Endodermal cell (in vitro differentiated cells): ENCODE results near the gene CLSTN2. TPM values are rescaled to one million over a fixed set of nuclear protein-coding genes. Genes with fewer than 3 reads are reported as not detected.
A peak's percentile ranks its signal among the peaks of the same experiment; 100 is the strongest.

Experiments used
- DNase-seq: peaks from one replicate; pipeline ENCODE4 v3.0.0-alpha.2; 2017
- H3K27ac ChIP-seq: 2 replicates; pipeline ENCODE4 v1.5.1; 2013; ENCODE audit warnings: mild to moderate bottlenecking, low read depth, low read length, moderate library complexity
- H3K27me3 ChIP-seq: 2 replicates; pipeline ENCODE4 v1.6.1; 2013; ENCODE audit warnings: mild to moderate bottlenecking, low read length, moderate library complexity; ENCODE audit not compliant: insufficient read depth, control insufficient read depth, poor library complexity, severe bottlenecking
- H3K36me3 ChIP-seq: 2 replicates; pipeline ENCODE4 v1.7.0; 2013; ENCODE audit warnings: mild to moderate bottlenecking, low read length, moderate library complexity; ENCODE audit not compliant: control insufficient read depth, insufficient read depth
- H3K4me1 ChIP-seq: one replicate; pipeline ENCODE4 v1.7.0; 2013; ENCODE audit warnings: low read length; ENCODE audit not compliant: control insufficient read depth, insufficient read depth
- H3K4me3 ChIP-seq: 2 replicates; pipeline ENCODE4 v1.5.1; 2013; ENCODE audit warnings: mild to moderate bottlenecking, low read length, moderate library complexity
- H3K9ac ChIP-seq: 2 replicates; pipeline ENCODE4 v1.6.1; 2013; ENCODE audit warnings: mild to moderate bottlenecking, low read length, moderate library complexity; ENCODE audit not compliant: poor library complexity, severe bottlenecking; ENCODE audit errors: extremely low read depth
- H3K9me3 ChIP-seq: 2 replicates; pipeline ENCODE4 v1.6.1; 2013; ENCODE audit warnings: mild to moderate bottlenecking, low read length, moderate library complexity; ENCODE audit not compliant: control insufficient read depth
- H3K27ac Mint-ChIP-seq: 2 replicates; pipeline ENCODE4 v1.8.0; 2020; ENCODE audit warnings: mixed read lengths
- H3K27me3 Mint-ChIP-seq: 2 replicates; pipeline ENCODE4 v1.8.0; 2021; ENCODE audit warnings: mild to moderate bottlenecking, mixed read lengths; ENCODE audit not compliant: insufficient read depth
- H3K36me3 Mint-ChIP-seq: 2 replicates; pipeline ENCODE4 v1.8.0; 2020; ENCODE audit warnings: low read depth, mixed read lengths
- H3K4me1 Mint-ChIP-seq: 2 replicates; pipeline ENCODE4 v1.8.0; 2020; ENCODE audit warnings: mixed read lengths
- H3K4me3 Mint-ChIP-seq: 2 replicates; pipeline ENCODE4 v1.8.0; 2020; ENCODE audit warnings: mild to moderate bottlenecking, moderate library complexity, mixed read lengths
- H3K9me3 Mint-ChIP-seq: 2 replicates; pipeline ENCODE4 v1.8.0; 2020; ENCODE audit warnings: mild to moderate bottlenecking, mixed read lengths
- WGBS, 2 experiments: methylation state at CpG; one replicate each; pipeline versions ENCODE4 v1.1.5 to v1.1.7; 2013; ENCODE audit warnings: missing lambda C conversion rate in 2 of 2, mixed read lengths in 1 of 2; ENCODE audit not compliant: insufficient coverage in 1 of 2, insufficient read length in 1 of 2; 5-methylcytosine and 5-hydroxymethylcytosine counted together
- total RNA-seq, 2 donors: library from RNA; stranded (reverse); fragmentation: NEBNext Ultra II Directional in 1 of 2; extraction: Animal tissue kit (Norgen Biotek cat#: 25700) in 1 of 2; gene quantifications; 2 replicates in 1 of 2; 3 replicates in 1 of 2; pipeline ENCODE4 v1.2.1, GENCODE V29; 2021
- TF ChIP-seq, protein P1 (sequence below): fragments of 200-600 bp; sonication (generic); conservative IDR thresholded peaks from 2 replicates; pipeline ENCODE4 v1.5.0; 2021; ENCODE audit warnings: antibody characterized with exemption, mild to moderate bottlenecking

The CLSTN2 gene
- total RNA-seq, 2 donors from 2014 or later = 0.13 to 0.42 TPM

DNA sequence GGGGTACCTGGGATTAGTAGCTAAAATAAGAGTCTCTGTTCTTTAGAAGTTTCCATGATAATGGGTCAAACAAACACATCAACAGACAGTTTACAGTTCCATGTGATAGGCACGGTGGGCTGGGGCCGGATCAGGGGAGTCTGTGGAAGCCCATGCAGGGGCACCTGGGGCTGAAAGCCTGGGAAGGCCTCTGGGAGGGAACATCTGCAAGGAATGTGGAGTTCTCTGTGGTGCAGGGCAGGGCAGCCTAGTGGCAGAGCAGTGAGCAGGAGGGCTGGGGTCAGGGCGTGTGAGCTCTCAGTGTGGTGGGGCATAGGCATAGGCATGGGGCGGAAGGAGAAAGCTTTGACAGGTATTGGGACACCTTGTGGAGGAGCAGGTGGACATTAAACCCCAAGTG is 535.2 kb downstream of the CLSTN2 start:
- Mint-ChIP-seq H3K4me3 (no peak overlapping the region), H3K27me3 (peaks cover 35% of the 10 kb centered on the region), H3K27ac (peak overlapping the region; percentile 4), H3K36me3 (no peaks in the 10 kb centered on the region), H3K9me3 (no peaks in the 10 kb centered on the region), H3K4me1 (peaks cover 14% of the 10 kb centered on the region)
- H3K36me3 ChIP-seq = no peaks in the 10 kb centered on the region
- no peak overlapping the region for H3K4me3 ChIP-seq
- H3K27ac ChIP-seq = no peak overlapping the region
- TF ChIP-seq, protein P1, sequence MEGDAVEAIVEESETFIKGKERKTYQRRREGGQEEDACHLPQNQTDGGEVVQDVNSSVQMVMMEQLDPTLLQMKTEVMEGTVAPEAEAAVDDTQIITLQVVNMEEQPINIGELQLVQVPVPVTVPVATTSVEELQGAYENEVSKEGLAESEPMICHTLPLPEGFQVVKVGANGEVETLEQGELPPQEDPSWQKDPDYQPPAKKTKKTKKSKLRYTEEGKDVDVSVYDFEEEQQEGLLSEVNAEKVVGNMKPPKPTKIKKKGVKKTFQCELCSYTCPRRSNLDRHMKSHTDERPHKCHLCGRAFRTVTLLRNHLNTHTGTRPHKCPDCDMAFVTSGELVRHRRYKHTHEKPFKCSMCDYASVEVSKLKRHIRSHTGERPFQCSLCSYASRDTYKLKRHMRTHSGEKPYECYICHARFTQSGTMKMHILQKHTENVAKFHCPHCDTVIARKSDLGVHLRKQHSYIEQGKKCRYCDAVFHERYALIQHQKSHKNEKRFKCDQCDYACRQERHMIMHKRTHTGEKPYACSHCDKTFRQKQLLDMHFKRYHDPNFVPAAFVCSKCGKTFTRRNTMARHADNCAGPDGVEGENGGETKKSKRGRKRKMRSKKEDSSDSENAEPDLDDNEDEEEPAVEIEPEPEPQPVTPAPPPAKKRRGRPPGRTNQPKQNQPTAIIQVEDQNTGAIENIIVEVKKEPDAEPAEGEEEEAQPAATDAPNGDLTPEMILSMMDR = peak; percentile 19
- DNase-seq = peak; percentile 73
- WGBS, 2 experiments = 60 to 63% methylated on average over 1 to 4 of the region's 4 CpGs
- H3K9ac ChIP-seq = no peak overlapping the region
- no peaks in the 10 kb centered on the region for H3K9me3 ChIP-seq
- no peaks in the 10 kb centered on the region for H3K27me3 ChIP-seq
- H3K4me1 ChIP-seq = no peaks in the 10 kb centered on the region

GRCh38 chr3:140470962-140471361 is 536.0 kb downstream of the CLSTN2 start:
- Histone ChIP-seq H3K9ac (no peak overlapping the region), H3K4me1 (no peaks in the 10 kb centered on the region), H3K27me3 (no peaks in the 10 kb centered on the region), H3K36me3 (no peaks in the 10 kb centered on the region), H3K4me3 (no peak overlapping the region), H3K27ac (no peak overlapping the region), H3K9me3 (no peaks in the 10 kb centered on the region)
- Mint-ChIP-seq H3K9me3 (no peaks in the 10 kb centered on the region), H3K27me3 (peaks cover 27% of the 10 kb centered on the region), H3K4me3 (no peak overlapping the region), H3K36me3 (no peaks in the 10 kb centered on the region), H3K27ac (no peak overlapping the region), H3K4me1 (peaks cover 14% of the 10 kb centered on the region)
- 97 to 100% methylated on average over 2 of the region's 2 CpGs for WGBS, 2 experiments
- DNase-seq = no peak
- TF ChIP-seq, protein P1 = no peak

GRCh38 chr3:140472306-140473020 is 537.5 kb downstream of the CLSTN2 start:
- Histone ChIP-seq H3K36me3 (no peaks in the 10 kb centered on the region), H3K27ac (no peak overlapping the region), H3K9me3 (no peaks in the 10 kb centered on the region), H3K27me3 (no peaks in the 10 kb centered on the region), H3K9ac (no peak overlapping the region), H3K4me3 (no peak overlapping the region), H3K4me1 (no peaks in the 10 kb centered on the region)
- DNase-seq = no peak
- no peak overlapping the region for H3K4me3 Mint-ChIP-seq
- H3K4me1 Mint-ChIP-seq = peaks cover 14% of the 10 kb centered on the region
- H3K27me3 Mint-ChIP-seq = peaks cover 16% of the 10 kb centered on the region
- WGBS, 2 experiments = 85 to 86% methylated on average over 1 to 3 of the region's 3 CpGs
- H3K27ac Mint-ChIP-seq = no peak overlapping the region
- H3K36me3 Mint-ChIP-seq = no peaks in the 10 kb centered on the region
- TF ChIP-seq, protein P1 = no peak
- H3K9me3 Mint-ChIP-seq = no peaks in the 10 kb centered on the region
